Activated CD8-positive, alpha-beta memory T cell treated with anti-CD3 and anti-CD28 coated beads for 48 hours (primary cell): Measurements from ENCODE around the gene SMYD2.

Experiments used
- DNase-seq, 3 experiments: peaks; one replicate each; pipeline ENCODE4 v3.0.0-alpha.2; 2020; ENCODE audit warnings: low read depth in 2 of 3, low spot score in 2 of 3

The SMYD2 gene

GRCh38 chr1:214354440-214355148, 73.6 kb downstream of the SMYD2 start:
- no peak for DNase-seq

- no peak for DNase-seq
Measured at GRCh38 chr1:214360116-214360515, 79.2 kb downstream of the SMYD2 start.

GRCh38 chr1:214360525-214361164, 79.7 kb downstream of the SMYD2 start:
- no peak for DNase-seq

GRCh38 chr1:214361636-214362035, 80.7 kb downstream of the SMYD2 start:
- no peak for DNase-seq

- DNase-seq: no peak
Measured at GRCh38 chr1:214362188-214362882, 81.4 kb downstream of the SMYD2 start.

GRCh38 chr1:214363386-214363785, 82.4 kb downstream of the SMYD2 start:
- no peak for DNase-seq

- DNase-seq: no peak
Measured at GRCh38 chr1:214364386-214364785, 83.4 kb downstream of the SMYD2 start.

GRCh38 chr1:214364786-214365295, 83.9 kb downstream of the SMYD2 start:
- no peak for DNase-seq

- DNase-seq: no peak
Measured at GRCh38 chr1:214367841-214368240, 86.9 kb downstream of the SMYD2 start.

- no peak for DNase-seq
Measured at GRCh38 chr1:214369364-214369763, 88.4 kb downstream of the SMYD2 start.

GRCh38 chr1:214370615-214371014, 89.7 kb downstream of the SMYD2 start:
- no peak for DNase-seq

- no peak for DNase-seq
Measured at GRCh38 chr1:214372092-214372491, 91.1 kb downstream of the SMYD2 start.

- no peak for DNase-seq
Measured at GRCh38 chr1:214377485-214377884, 96.5 kb downstream of the SMYD2 start.

- DNase-seq: no peak
Measured at GRCh38 chr1:214377886-214378285, 96.9 kb downstream of the SMYD2 start.

- no peak for DNase-seq
Measured at GRCh38 chr1:214378492-214378891, 97.5 kb downstream of the SMYD2 start.

- no peak for DNase-seq
Measured at GRCh38 chr1:214379236-214379970, 98.4 kb downstream of the SMYD2 start.

- DNase-seq: no peak
Measured at GRCh38 chr1:214380396-214380795, 99.4 kb downstream of the SMYD2 start.

- DNase-seq: no peak
Measured at GRCh38 chr1:214380986-214381695, 100.2 kb downstream of the SMYD2 start.

GRCh38 chr1:214383381-214384372, 102.7 kb downstream of the SMYD2 start:
- DNase-seq: no peak
